IMR-90 (cell line): ENCODE measurements around the gene SHROOM3. TPM values are rescaled to one million over a fixed set of nuclear protein-coding genes. Genes with fewer than 3 reads are reported as not detected.

Experiments used
- ATAC-seq: fragments of 200-7000 bp; cut with Tn5 transposase; 2 replicates; pipeline ENCODE4 v1.9.1; 2020; ENCODE audit warnings: low read depth, mild to moderate bottlenecking, moderate library complexity
- BruUV-seq: library from RNA; stranded (reverse); fragments of 400-500 nt; replicated peaks from 2 replicates; lab custom pipeline; 2021; lab: Mats Ljungman, UMichigan
- CTCF ChIA-PET: fragments of 300-600 bp; formaldehyde crosslinking; extraction: SDS; loops from one replicate; lab custom pipeline; 2021; ENCODE audit warnings: antibody characterized with exemption; lab: Yijun Ruan, JAX
- POLR2A ChIA-PET: fragments of 300-600 bp; sonication (Branson Sonifier 250); formaldehyde crosslinking; loops from one replicate; lab custom pipeline; 2022; ENCODE audit warnings: antibody characterized with exemption; ENCODE audit not compliant: unreplicated experiment; lab: Charles Lee
- DNase-seq: peaks from one replicate; pipeline ENCODE4 v3.0.0; 2013
- H2AFZ ChIP-seq: replicated peaks from 2 replicates; pipeline ENCODE3; 2013; ENCODE audit warnings: low read length, mild to moderate bottlenecking; ENCODE audit not compliant: poor library complexity
- H2AK5ac ChIP-seq: 2 replicates; pipeline ENCODE4 v1.6.1; 2013; ENCODE audit warnings: low read depth, low read length, inconsistent platforms
- H2AK9ac ChIP-seq: replicated peaks from 2 replicates; pipeline ENCODE3; 2013; ENCODE audit warnings: mild to moderate bottlenecking, low read depth, low read length, moderate library complexity; ENCODE audit not compliant: poor library complexity
- H2BK120ac ChIP-seq: 2 replicates; pipeline ENCODE4 v1.6.1; 2013; ENCODE audit warnings: low read depth, low read length, inconsistent platforms
- H2BK15ac ChIP-seq: 3 replicates; pipeline ENCODE4 v1.6.1; 2013; ENCODE audit warnings: low read depth, low read length, inconsistent platforms
- H2BK20ac ChIP-seq: 2 replicates; pipeline ENCODE4 v1.6.1; 2013; ENCODE audit warnings: low read depth, mild to moderate bottlenecking, inconsistent platforms, low read length, moderate library complexity
- H2BK5ac ChIP-seq: 2 replicates; pipeline ENCODE4 v1.6.1; 2013; ENCODE audit warnings: mild to moderate bottlenecking, low read depth, low read length, inconsistent platforms; ENCODE audit not compliant: poor library complexity, severe bottlenecking
- H3K14ac ChIP-seq: replicated peaks from 2 replicates; pipeline ENCODE4 v1.6.1; 2013; ENCODE audit warnings: low read depth, low read length, inconsistent platforms
- H3K18ac ChIP-seq: 2 replicates; pipeline ENCODE4 v1.6.1; 2013; ENCODE audit warnings: low read depth, low read length, control low read depth
- H3K23ac ChIP-seq: 2 replicates; pipeline ENCODE4 v1.6.1; 2013; ENCODE audit warnings: low read depth, low read length, inconsistent platforms
- H3K27ac ChIP-seq: 2 replicates; pipeline ENCODE4 v1.5.1; 2013; ENCODE audit warnings: mild to moderate bottlenecking, control low read depth, low read length; ENCODE audit not compliant: insufficient read depth
- H3K27me3 ChIP-seq: 2 replicates; pipeline ENCODE4 v1.6.1; 2013; ENCODE audit warnings: low read length; ENCODE audit not compliant: control insufficient read depth, insufficient read depth
- H3K36me3 ChIP-seq: 2 replicates; pipeline ENCODE4 v1.6.1; 2013; ENCODE audit warnings: low read length, mixed read lengths; ENCODE audit not compliant: control insufficient read depth, insufficient read depth
- H3K4ac ChIP-seq: 2 replicates; pipeline ENCODE4 v1.6.1; 2013; ENCODE audit warnings: low read depth, low read length, inconsistent platforms
- H3K4me1 ChIP-seq: 2 replicates; pipeline ENCODE4 v1.6.1; 2013; ENCODE audit warnings: low read length, mixed read lengths; ENCODE audit not compliant: control insufficient read depth, insufficient read depth
- H3K4me2 ChIP-seq: 2 replicates; pipeline ENCODE4 v1.6.1; 2013; ENCODE audit warnings: low read depth, mild to moderate bottlenecking, control low read depth, low read length, moderate library complexity
- H3K4me3 ChIP-seq: 2 replicates; pipeline ENCODE4 v1.5.1; 2013; ENCODE audit warnings: low read depth, mild to moderate bottlenecking, control low read depth, low read length, moderate library complexity; ENCODE audit not compliant: insufficient read depth
- H3K56ac ChIP-seq: 2 replicates; pipeline ENCODE4 v1.6.1; 2013; ENCODE audit warnings: low read length, inconsistent platforms; ENCODE audit not compliant: insufficient read depth; ENCODE audit errors: extremely low read depth
- H3K79me1 ChIP-seq, 2 experiments: 2 replicates each; pipeline ENCODE4 v1.6.1; 2013; ENCODE audit warnings: low read length in 2 of 2, inconsistent platforms in 1 of 2, low read depth in 1 of 2
- H3K9ac ChIP-seq: 2 replicates; pipeline ENCODE4 v1.6.1; 2013; ENCODE audit warnings: low read depth, low read length, control low read depth
- H3K9me1 ChIP-seq: 2 replicates; pipeline ENCODE4 v1.6.1; 2013; ENCODE audit warnings: low read length, inconsistent platforms; ENCODE audit not compliant: insufficient read depth
- H3K9me3 ChIP-seq: 2 replicates; pipeline ENCODE4 v1.6.1; 2013; ENCODE audit warnings: low read length; ENCODE audit not compliant: control insufficient read depth, insufficient read depth
- H4K20me1 ChIP-seq: 2 replicates; pipeline ENCODE4 v1.6.1; 2013; ENCODE audit warnings: low read length, inconsistent platforms; ENCODE audit not compliant: insufficient read depth
- H4K5ac ChIP-seq: 2 replicates; pipeline ENCODE4 v1.6.1; 2013; ENCODE audit warnings: mild to moderate bottlenecking, low read depth, low read length, control low read depth
- H4K8ac ChIP-seq, 2 experiments: 2 replicates each; pipeline ENCODE4 v1.6.1; 2013; ENCODE audit warnings: low read depth in 2 of 2, low read length in 2 of 2, control low read depth in 1 of 2, inconsistent platforms in 1 of 2
- H4K91ac ChIP-seq: 2 replicates; pipeline ENCODE4 v1.6.1; 2013; ENCODE audit warnings: low read depth, low read length, inconsistent platforms; ENCODE audit not compliant: insufficient read depth
- CEBPB ChIP-seq: IDR thresholded peaks from 2 replicates; pipeline ENCODE4 v1.6.1; 2012; ENCODE audit warnings: low read depth, low read length, improper control_type of control experiment
- RAD21 ChIP-seq: IDR thresholded peaks from 2 replicates; pipeline ENCODE4 v1.6.1; 2012; ENCODE audit warnings: low read length, improper control_type of control experiment
- SMC3 ChIP-seq: fragments of 150-350 bp; IDR thresholded peaks from 2 replicates; pipeline ENCODE4 v1.6.1; 2016; ENCODE audit warnings: low read depth, mild to moderate bottlenecking, antibody characterized with exemption, low read length, moderate library complexity
- WGBS, 2 experiments: methylation state at CpG; one replicate each; pipeline versions ENCODE4 v1.1.5 to v1.1.7; 2013; ENCODE audit warnings: missing lambda C conversion rate in 2 of 2; ENCODE audit not compliant: insufficient read length in 1 of 2; ENCODE audit errors: extremely low coverage in 2 of 2; 5-methylcytosine and 5-hydroxymethylcytosine counted together
- dilution Hi-C: fragments of 300-500 bp; cut with HindIII; formaldehyde crosslinking; loops from one replicate; pipeline ENCODE4 v1.14.3; 2018; ENCODE audit warnings: low sequenced_read_pairs; ENCODE audit not compliant: unreplicated experiment
- in situ Hi-C: fragments of 300-500 bp; cut with MboI; formaldehyde crosslinking; loops from 3 replicates; pipeline ENCODE4 v1.14.3; 2019; ENCODE audit warnings: low sequenced_read_pairs, inconsistent platforms, mixed read lengths
- intact Hi-C: fragments of 100-400 bp; cut with micrococcal nuclease; formaldehyde crosslinking; loops from 2 replicates; pipeline ENCODE4 v1.10.0; 2022
- polyA plus RNA-seq, 3 experiments: library from polyadenylated mRNA; depleted of rRNA; stranded (reverse); fragments of >200 nt; gene quantifications; 2 replicates each; pipeline ENCODE4 v1.2.3, GENCODE V29; 2012; ENCODE audit warnings: low replicate concordance in 1 of 3
- total RNA-seq: library from RNA; depleted of rRNA; stranded (reverse); fragments of >200 nt; gene quantifications from 2 replicates; pipeline ENCODE4 v1.2.3, GENCODE V29; 2012

SHROOM3 gene
- total and polyA plus RNA-seq, 2 of the 4 experiments (the other 2 are of a cell fraction) = 10.8 to 19.5 TPM

DNA sequence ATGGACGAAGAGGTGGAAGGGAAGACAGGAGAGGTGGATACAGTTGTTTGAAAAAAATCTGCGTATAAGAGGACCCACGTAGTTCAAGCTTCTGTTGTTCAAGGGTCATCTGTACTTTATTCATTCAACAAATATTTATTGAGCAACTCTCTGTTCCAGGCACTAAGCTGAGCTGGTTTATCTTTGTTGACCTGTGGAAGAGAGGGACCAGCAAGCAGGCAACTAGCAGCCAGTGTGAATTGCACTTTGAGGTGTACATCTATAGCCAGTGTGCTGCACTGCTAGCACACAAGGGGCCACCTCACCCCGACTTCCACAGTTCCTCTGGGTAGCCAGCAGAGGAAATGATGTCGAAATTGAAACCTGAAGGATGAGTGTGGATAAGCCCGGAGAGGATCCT, 271.6 kb downstream of the SHROOM3 start:
- WGBS, 2 experiments = no CpG with 5 or more reads among the region's 6 CpGs
- H3K18ac ChIP-seq = peak overlapping the region; percentile 19
- no peak overlapping the region for H3K4me3 ChIP-seq
- H3K4me1 ChIP-seq = peaks cover 47% of the 10 kb centered on the region
- H2BK20ac ChIP-seq = peak overlapping the region; percentile 80
- H3K4ac ChIP-seq = peak overlapping the region; percentile 88
- peak overlapping the region; percentile 41 to 74; a peak in 3 of 4 replicates for H4K8ac ChIP-seq
- TF ChIP-seq RAD21 (no peak), CEBPB (0 out of 2 replicates have a peak, but pooled peaks have one; percentile 10), SMC3 (no peak)
- H2BK120ac ChIP-seq = peak overlapping the region; percentile 81; the same call in 1 of the 2 replicates
- no peak overlapping the region for H2AFZ ChIP-seq
- peak overlapping the region; percentile 72; the same call in 1 of the 2 replicates for H4K5ac ChIP-seq
- no peak overlapping the region for H3K9ac ChIP-seq
- H2AK5ac ChIP-seq = peak overlapping the region; percentile 98
- POLR2A ChIA-PET = no interaction called here
- H2BK15ac ChIP-seq = peak overlapping the region; percentile 81; the same call in 2 of the 3 replicates
- peak overlapping the region; percentile 95 for H3K14ac ChIP-seq
- H2AK9ac ChIP-seq = no peak overlapping the region
- intact Hi-C loops = no loop called here
- no peak overlapping the region for H3K4me2 ChIP-seq
- H3K9me3 ChIP-seq = no peaks in the 10 kb centered on the region
- no peaks in the 10 kb centered on the region for H4K20me1 ChIP-seq
- H4K91ac ChIP-seq = peak overlapping the region; percentile 75
- H3K36me3 ChIP-seq = peaks cover 11% of the 10 kb centered on the region
- DNase-seq (no peak), ATAC-seq (no peak)
- in situ Hi-C loops = no loop called here
- CTCF ChIA-PET = no interaction called here
- dilution Hi-C loops = no loop called here
- no TSS peak for BruUV-seq
- H3K27me3 ChIP-seq = no peaks in the 10 kb centered on the region
- H2BK5ac ChIP-seq = peak overlapping the region; percentile 99
- peaks cover 37 to 88% of the 10 kb centered on the region in 2 experiments for H3K79me1 ChIP-seq
- peaks cover 35% of the 10 kb centered on the region for H3K9me1 ChIP-seq
- H3K23ac ChIP-seq = peak overlapping the region; percentile 46; the same call in 1 of the 2 replicates
- peak overlapping the region; percentile 10; the same call in 1 of the 2 replicates for H3K27ac ChIP-seq
- H3K56ac ChIP-seq = 0 out of 2 replicates have a peak overlapping the region, but pooled peaks have one; percentile 11
